OCI-LY1 (cell line): Measurements from ENCODE around the gene GPR45.
"Not testable (repeated sequence)": the region's sequence is repeated elsewhere in the genome, so short reads cannot be mapped to it uniquely, and the experiment has no call there.

Experiments used
- CTCF ChIP-seq: fragments of 200-600 bp; sonication (generic), shearing (Covaris generic); IDR thresholded peaks from 2 replicates; pipeline ENCODE4 v1.5.1; 2017; ENCODE audit warnings: mild to moderate bottlenecking, antibody characterized with exemption, low read length, moderate library complexity, mixed read lengths
- EZH2 ChIP-seq: fragments of 200-600 bp; sonication (generic), shearing (Covaris generic); IDR thresholded peaks from 2 replicates; pipeline ENCODE4 v1.8.0; 2017; ENCODE audit warnings: borderline replicate concordance, mixed run types, mild to moderate bottlenecking, antibody characterized with exemption, low read length, moderate library complexity, mixed read lengths

- not testable (repeated sequence) for TF ChIP-seq CTCF, EZH2
Measured at GRCh38 chr2:105251016-105251648, 9.6 kb downstream of the GPR45 start.
